Measurements from ENCODE around the gene OXGR1. TPM values are rescaled to one million over a fixed set of nuclear protein-coding genes. Genes with fewer than 3 reads are reported as not detected.

The OXGR1 gene
- polyA plus RNA-seq, 1 experiment: not detected

- no peak for TF ChIP-seq CTCF (IDR thresholded peaks at IDR 0.05; ENCODE audit: insufficient read depth, low read depth, low read length)
- Histone ChIP-seq H3K36me3 (ENCODE audit: control insufficient read depth, insufficient read depth, low read length) (no peaks in the 10 kb centered on the region), H3K4me3 (ENCODE audit: low read depth, low read length) (no peak overlapping the region), H3K27me3 (ENCODE audit: control insufficient read depth, insufficient read depth, low read length) (peaks cover 6% of the 10 kb centered on the region; the same call in 1 of the 2 replicates)
- POLR2A ChIA-PET: no interaction called here
- CTCF ChIA-PET: interaction anchor here (0.7 kb wide), 1 partner anchor 88 kb away, joined by 3 read pairs; no protein-coding TSS in a partner anchor
- no peak for DNase-seq (ENCODE audit: low read depth)
These were observed 26.5 kb upstream of the OXGR1 start for GRCh38 chr13:97020689-97021240.

GRCh38 chr13:97020194-97020593, 25.9 kb upstream of the OXGR1 start:
- no peak for DNase-seq (ENCODE audit: low read depth)
- POLR2A ChIA-PET: no interaction called here
- CTCF ChIA-PET: interaction anchor here (0.7 to 0.9 kb wide), 2 partner anchors 8 to 89 kb away, joined by 3 read pairs; no protein-coding TSS in a partner anchor
- H3K36me3 ChIP-seq (ENCODE audit: control insufficient read depth, insufficient read depth, low read length): no peaks in the 10 kb centered on the region
- peaks cover 6% of the 10 kb centered on the region; the same call in 1 of the 2 replicates for H3K27me3 ChIP-seq (ENCODE audit: control insufficient read depth, insufficient read depth, low read length)
- no peak for TF ChIP-seq CTCF (IDR thresholded peaks at IDR 0.05; ENCODE audit: insufficient read depth, low read depth, low read length)
- no peak overlapping the region for H3K4me3 ChIP-seq (ENCODE audit: low read depth, low read length)

GRCh38 chr13:97019236-97019635, 25.0 kb upstream of the OXGR1 start:
- DNase-seq (ENCODE audit: low read depth): no peak
- H3K4me3 ChIP-seq (ENCODE audit: low read depth, low read length): no peak overlapping the region
- H3K36me3 ChIP-seq (ENCODE audit: control insufficient read depth, insufficient read depth, low read length): no peaks in the 10 kb centered on the region
- H3K27me3 ChIP-seq (ENCODE audit: control insufficient read depth, insufficient read depth, low read length): peaks cover 6% of the 10 kb centered on the region; the same call in 1 of the 2 replicates
- CTCF ChIA-PET: interaction anchor here (0.9 to 2.1 kb wide), 7 partner anchors 9 to 782 kb away, joined by 3 to 9 read pairs (median 4); no protein-coding TSS in a partner anchor
- TF ChIP-seq CTCF (IDR thresholded peaks at IDR 0.05; ENCODE audit: insufficient read depth, low read depth, low read length): no peak
- POLR2A ChIA-PET: no interaction called here

- ChIA-PET CTCF (interaction anchor here (0.7 to 2.1 kb wide), 16 partner anchors 9 to 783 kb away, joined by 3 to 9 read pairs (median 3); no protein-coding TSS in a partner anchor), POLR2A (no interaction called here)
- H3K36me3 ChIP-seq (ENCODE audit: control insufficient read depth, insufficient read depth, low read length): no peaks in the 10 kb centered on the region
- no peak overlapping the region for H3K4me3 ChIP-seq (ENCODE audit: low read depth, low read length)
- H3K27me3 ChIP-seq (ENCODE audit: control insufficient read depth, insufficient read depth, low read length): peaks cover 5% of the 10 kb centered on the region; the same call in 1 of the 2 replicates
- peak; percentile 87 for TF ChIP-seq CTCF (IDR thresholded peaks at IDR 0.05; ENCODE audit: insufficient read depth, low read depth, low read length)
- DNase-seq (ENCODE audit: low read depth): no peak
These were observed 23.9 kb upstream of the OXGR1 start for GRCh38 chr13:97018029-97018819.

GRCh38 chr13:97017322-97017721, 23.0 kb upstream of the OXGR1 start:
- TF ChIP-seq CTCF (IDR thresholded peaks at IDR 0.05; ENCODE audit: insufficient read depth, low read depth, low read length): no peak
- POLR2A ChIA-PET: no interaction called here

More at GRCh38 chr13:97017322-97017721, 23.0 kb upstream of the OXGR1 start:
- no peak for DNase-seq (ENCODE audit: low read depth)
- Histone ChIP-seq H3K27me3 (ENCODE audit: control insufficient read depth, insufficient read depth, low read length) (peaks cover 4% of the 10 kb centered on the region; the same call in 1 of the 2 replicates), H3K4me3 (ENCODE audit: low read depth, low read length) (no peak overlapping the region), H3K36me3 (ENCODE audit: control insufficient read depth, insufficient read depth, low read length) (no peaks in the 10 kb centered on the region)
- CTCF ChIA-PET: interaction anchor here (1.0 to 2.1 kb wide), 9 partner anchors 8 to 784 kb away, joined by 3 to 9 read pairs (median 4); no protein-coding TSS in a partner anchor

Data from BJ (cell line).